Measurements from ENCODE around the gene ATG16L2.
A peak's percentile ranks its signal among the peaks of the same experiment; 100 is the strongest.

Gene ATG16L2

GRCh38 chr11:72833811-72834493 is 19.7 kb downstream of the ATG16L2 start:
- no peaks in the 10 kb centered on the region for H3K36me3 ChIP-seq (replicated peaks)
- in situ Hi-C loops (cut with HindIII; ENCODE audit: low pct_ligation_motif_present, low sequenced_read_pairs), result loop anchor here (25.0 kb wide), 1 partner anchor 353 kb away; no protein-coding TSS in a partner anchor
- no peak for TF ChIP-seq CTCF (IDR thresholded peaks at IDR 0.05; ENCODE audit: low read depth, low read length, missing control alignments)
- no peak for DNase-seq
- H3K27ac ChIP-seq, result no peak overlapping the region
- H3K27me3 ChIP-seq (replicated peaks), result no peaks in the 10 kb centered on the region
- H3K4me3 ChIP-seq (ENCODE audit: low read depth, low read length), result no peak overlapping the region

GRCh38 chr11:72834905-72835304 is 20.7 kb downstream of the ATG16L2 start:
- in situ Hi-C loops (cut with HindIII; ENCODE audit: low pct_ligation_motif_present, low sequenced_read_pairs), result loop anchor here (25.0 kb wide), 1 partner anchor 352 kb away; no protein-coding TSS in a partner anchor
- H3K27ac ChIP-seq, result no peak overlapping the region
- H3K27me3 ChIP-seq (replicated peaks), result no peaks in the 10 kb centered on the region
- no peak for TF ChIP-seq CTCF (IDR thresholded peaks at IDR 0.05; ENCODE audit: low read depth, low read length, missing control alignments)
- H3K36me3 ChIP-seq (replicated peaks), result no peaks in the 10 kb centered on the region
- no peak overlapping the region for H3K4me3 ChIP-seq (ENCODE audit: low read depth, low read length)
- DNase-seq, result no peak

GRCh38 chr11:72836111-72836510 is 21.9 kb downstream of the ATG16L2 start:
- in situ Hi-C loops (cut with HindIII; ENCODE audit: low pct_ligation_motif_present, low sequenced_read_pairs), result loop anchor here (25.0 kb wide), 1 partner anchor 351 kb away; no protein-coding TSS in a partner anchor
- no peak overlapping the region for H3K27ac ChIP-seq
- TF ChIP-seq CTCF (IDR thresholded peaks at IDR 0.05; ENCODE audit: low read depth, low read length, missing control alignments), result no peak
- H3K27me3 ChIP-seq (replicated peaks), result no peaks in the 10 kb centered on the region
- no peak overlapping the region for H3K4me3 ChIP-seq (ENCODE audit: low read depth, low read length)
- DNase-seq, result no peak
- H3K36me3 ChIP-seq (replicated peaks), result no peaks in the 10 kb centered on the region

- in situ Hi-C loops (cut with HindIII; ENCODE audit: low pct_ligation_motif_present, low sequenced_read_pairs), result loop anchor here (25.0 kb wide), 1 partner anchor 349 kb away; no protein-coding TSS in a partner anchor
- no peak for TF ChIP-seq CTCF (IDR thresholded peaks at IDR 0.05; ENCODE audit: low read depth, low read length, missing control alignments)
- Histone ChIP-seq H3K36me3 (replicated peaks) (peaks cover 2% of the 10 kb centered on the region), H3K27me3 (replicated peaks) (no peaks in the 10 kb centered on the region), H3K4me3 (ENCODE audit: low read depth, low read length) (no peak overlapping the region), H3K27ac (no peak overlapping the region)
- DNase-seq, result no peak
Measured at GRCh38 chr11:72838691-72839305, 24.6 kb downstream of the ATG16L2 start.

GRCh38 chr11:72840780-72841179 is 26.6 kb downstream of the ATG16L2 start:
- Histone ChIP-seq H3K27me3 (replicated peaks) (no peaks in the 10 kb centered on the region), H3K36me3 (replicated peaks) (peaks cover 2% of the 10 kb centered on the region), H3K4me3 (ENCODE audit: low read depth, low read length) (no peak overlapping the region), H3K27ac (peak overlapping the region; percentile 6)
- in situ Hi-C loops (cut with HindIII; ENCODE audit: low pct_ligation_motif_present, low sequenced_read_pairs), result loop anchor here (25.0 kb wide), 1 partner anchor 347 kb away; no protein-coding TSS in a partner anchor
- DNase-seq, result peak; percentile 79
- no peak for TF ChIP-seq CTCF (IDR thresholded peaks at IDR 0.05; ENCODE audit: low read depth, low read length, missing control alignments)

All from brain microvascular endothelial cell (primary cell).